ENCODE measurements around the gene PHACTR1. TPM values are rescaled to one million over a fixed set of nuclear protein-coding genes. Genes with fewer than 3 reads are reported as not detected.

Gene PHACTR1
- polyA plus RNA-seq, 3 donors, result 6.1 to 26.9 (median 7.6) TPM

DNA sequence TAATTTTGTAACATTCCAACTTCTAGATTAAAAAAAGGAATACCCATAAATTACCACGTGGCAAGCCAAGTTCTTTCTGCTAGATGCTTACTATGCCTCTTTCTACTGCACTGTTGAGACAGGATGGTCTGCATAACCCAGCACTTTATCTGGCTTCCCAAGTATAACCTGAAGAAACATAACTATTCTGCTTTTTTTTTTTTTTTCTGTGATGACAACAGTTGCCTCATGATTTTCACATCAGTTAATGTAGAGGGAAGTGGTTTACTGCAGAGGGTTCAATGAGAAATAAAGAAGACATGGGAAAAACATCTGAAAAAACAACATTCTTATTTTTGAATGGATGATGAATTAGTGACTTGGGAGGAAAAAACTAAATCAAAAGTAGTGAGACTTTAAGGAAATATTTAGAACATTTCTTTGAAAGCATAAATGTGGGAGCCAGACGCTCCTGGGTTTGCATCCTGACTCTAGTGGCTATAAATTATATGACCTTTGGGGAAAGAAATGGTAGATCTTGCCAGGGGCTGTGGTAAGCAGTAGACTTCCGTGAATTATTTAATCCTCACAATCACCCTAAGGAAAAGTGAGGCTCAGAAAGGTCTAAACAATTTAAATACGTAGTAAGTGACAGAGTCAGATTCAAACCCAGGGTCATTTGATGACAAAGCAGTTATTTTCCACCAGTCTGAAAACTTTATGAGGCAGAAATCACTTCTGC lies 230.7 kb downstream of the PHACTR1 start:
- 0% methylated on average over 1 of the region's 4 CpGs for WGBS (ENCODE audit: insufficient coverage)
- intact Hi-C loops (cut with micrococcal nuclease), result no loop called here
- Mint-ChIP-seq H3K27ac (peak overlapping the region in 6 of 7 donors; percentile 4 to 88 (median 80)), H3K9me3 (peaks cover 8 to 13% (median 12%) of the 10 kb centered on the region in 7 donors), H3K4me1 (peaks cover 39% of the 10 kb centered on the region), H3K36me3 (no peaks in the 10 kb centered on the region), H3K27me3 (ENCODE audit: low read depth in 3 of 3) (no peaks in the 10 kb centered on the region), H3K4me3 (peak overlapping the region in 1 of 2 donors; percentile 60)
- no peaks in the 10 kb centered on the region for H3K79me2 ChIP-seq (ENCODE audit: insufficient read depth, low read length)
- peak overlapping the region; percentile 30 for H3K4me2 ChIP-seq (replicated peaks; ENCODE audit: extremely low read depth, low read length, poor library complexity, severe bottlenecking)
- DNase-seq, result no peak
- H2AFZ ChIP-seq (ENCODE audit: insufficient read depth, low read depth, low read length, poor library complexity, severe bottlenecking), result no peak overlapping the region
- peak overlapping the region in 1 of 2 donors; percentile 55 for H3K27ac ChIP-seq (ENCODE audit: low read depth in 1 of 2, low read length in 2 of 2)
- H3K27me3 ChIP-seq (ENCODE audit: control insufficient read depth in 2 of 2, insufficient read depth in 2 of 2, low read length in 2 of 2), result no peaks in the 10 kb centered on the region
- H3K36me3 ChIP-seq (replicated peaks in 1 of 2; ENCODE audit: control insufficient read depth in 1 of 2, insufficient read depth in 2 of 2, low read length in 2 of 2), result no peaks in the 10 kb centered on the region
- H3K9ac ChIP-seq (ENCODE audit: insufficient read depth, low read length, poor library complexity, severe bottlenecking), result no peak overlapping the region
- no peaks in the 10 kb centered on the region for H4K20me1 ChIP-seq (ENCODE audit: insufficient read depth, low read length)
- H3K4me1 ChIP-seq (ENCODE audit: control insufficient read depth in 1 of 2, insufficient read depth in 2 of 2, low read length in 2 of 2), result peaks cover 41 to 46% of the 10 kb centered on the region in 2 donors
- TF ChIP-seq CTCF (IDR thresholded peaks at IDR 0.05), result no peak
- peaks cover 0 to 9% of the 10 kb centered on the region in 2 donors for H3K9me3 ChIP-seq (replicated peaks in 1 of 2; ENCODE audit: control insufficient read depth in 1 of 2, insufficient read depth in 1 of 2, low read length in 2 of 2)
- peak overlapping the region in 1 of 3 experiments; percentile 30 for H3K4me3 ChIP-seq (replicated peaks in 1 of 3; ENCODE audit: low read depth in 2 of 3, low read length in 3 of 3)

DNA sequence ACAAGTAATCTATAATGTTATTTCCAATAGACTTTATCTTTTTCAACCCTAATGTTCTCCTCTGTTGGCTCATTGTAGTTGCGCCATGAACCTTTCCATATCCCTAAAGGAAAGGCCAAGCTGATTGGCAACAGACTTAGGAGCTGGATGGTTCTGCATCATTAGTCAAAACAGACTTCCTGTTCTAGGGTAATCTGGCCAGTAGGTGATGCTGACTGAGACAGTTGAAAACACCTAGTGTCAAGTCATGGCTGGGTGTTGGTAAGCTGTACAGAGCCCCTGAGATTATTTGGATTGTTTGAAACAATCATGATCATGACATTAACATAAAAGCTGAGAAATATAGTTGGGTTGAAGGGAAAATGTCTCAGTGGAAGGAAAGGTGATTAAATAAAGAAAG lies 231.4 kb downstream of the PHACTR1 start:
- Histone ChIP-seq H3K4me3 (replicated peaks in 1 of 3; ENCODE audit: low read depth in 2 of 3, low read length in 3 of 3) (no peak overlapping the region), H3K79me2 (ENCODE audit: insufficient read depth, low read length) (no peaks in the 10 kb centered on the region), H3K4me1 (ENCODE audit: control insufficient read depth in 1 of 2, insufficient read depth in 2 of 2, low read length in 2 of 2) (peaks cover 41 to 44% of the 10 kb centered on the region in 2 donors), H3K36me3 (replicated peaks in 1 of 2; ENCODE audit: control insufficient read depth in 1 of 2, insufficient read depth in 2 of 2, low read length in 2 of 2) (no peaks in the 10 kb centered on the region), H2AFZ (ENCODE audit: insufficient read depth, low read depth, low read length, poor library complexity, severe bottlenecking) (no peak overlapping the region), H3K27me3 (ENCODE audit: control insufficient read depth in 2 of 2, insufficient read depth in 2 of 2, low read length in 2 of 2) (no peaks in the 10 kb centered on the region), H3K9me3 (replicated peaks in 1 of 2; ENCODE audit: control insufficient read depth in 1 of 2, insufficient read depth in 1 of 2, low read length in 2 of 2) (peaks cover 0 to 9% of the 10 kb centered on the region in 2 donors), H3K27ac (ENCODE audit: low read depth in 1 of 2, low read length in 2 of 2) (peak overlapping the region in 1 of 2 donors; percentile 55), H4K20me1 (ENCODE audit: insufficient read depth, low read length) (no peaks in the 10 kb centered on the region), H3K4me2 (replicated peaks; ENCODE audit: extremely low read depth, low read length, poor library complexity, severe bottlenecking) (no peak overlapping the region), H3K9ac (ENCODE audit: insufficient read depth, low read length, poor library complexity, severe bottlenecking) (no peak overlapping the region)
- peak overlapping the region in 2 of 7 donors; percentile 52 to 58 for H3K27ac Mint-ChIP-seq
- intact Hi-C loops (cut with micrococcal nuclease), result no loop called here
- H3K4me3 Mint-ChIP-seq, result no peak overlapping the region
- peaks cover 0 to under 1% (median 0%) of the 10 kb centered on the region in 3 donors for H3K27me3 Mint-ChIP-seq (ENCODE audit: low read depth in 3 of 3)
- peaks cover 38% of the 10 kb centered on the region for H3K4me1 Mint-ChIP-seq
- DNase-seq, result no peak
- TF ChIP-seq CTCF (IDR thresholded peaks at IDR 0.05), result no peak
- no peaks in the 10 kb centered on the region for H3K36me3 Mint-ChIP-seq
- H3K9me3 Mint-ChIP-seq, result peaks cover 8 to 13% (median 12%) of the 10 kb centered on the region in 7 donors
- WGBS (ENCODE audit: insufficient coverage), result 100% methylated on average over 1 of the region's 1 CpG

Data from CD14-positive monocyte (primary cell).